ENCODE measurements around the gene VSTM2L.
A peak's percentile ranks its signal among the peaks of the same experiment; 100 is the strongest.

The VSTM2L gene

GRCh38 chr20:37892001-37892400 lies 10.9 kb upstream of the VSTM2L start:
- TF ChIP-seq MAX (IDR thresholded peaks at IDR 0.05; ENCODE audit: low read depth, low read length) (no peak), POLR2A (IDR thresholded peaks at IDR 0.05; ENCODE audit: extremely low read depth, insufficient read length) (no peak), MYC (IDR thresholded peaks at IDR 0.05; ENCODE audit: low read depth, low read length) (no peak)
- TF ChIP-seq, protein P1, sequence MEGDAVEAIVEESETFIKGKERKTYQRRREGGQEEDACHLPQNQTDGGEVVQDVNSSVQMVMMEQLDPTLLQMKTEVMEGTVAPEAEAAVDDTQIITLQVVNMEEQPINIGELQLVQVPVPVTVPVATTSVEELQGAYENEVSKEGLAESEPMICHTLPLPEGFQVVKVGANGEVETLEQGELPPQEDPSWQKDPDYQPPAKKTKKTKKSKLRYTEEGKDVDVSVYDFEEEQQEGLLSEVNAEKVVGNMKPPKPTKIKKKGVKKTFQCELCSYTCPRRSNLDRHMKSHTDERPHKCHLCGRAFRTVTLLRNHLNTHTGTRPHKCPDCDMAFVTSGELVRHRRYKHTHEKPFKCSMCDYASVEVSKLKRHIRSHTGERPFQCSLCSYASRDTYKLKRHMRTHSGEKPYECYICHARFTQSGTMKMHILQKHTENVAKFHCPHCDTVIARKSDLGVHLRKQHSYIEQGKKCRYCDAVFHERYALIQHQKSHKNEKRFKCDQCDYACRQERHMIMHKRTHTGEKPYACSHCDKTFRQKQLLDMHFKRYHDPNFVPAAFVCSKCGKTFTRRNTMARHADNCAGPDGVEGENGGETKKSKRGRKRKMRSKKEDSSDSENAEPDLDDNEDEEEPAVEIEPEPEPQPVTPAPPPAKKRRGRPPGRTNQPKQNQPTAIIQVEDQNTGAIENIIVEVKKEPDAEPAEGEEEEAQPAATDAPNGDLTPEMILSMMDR (IDR thresholded peaks at IDR 0.05; ENCODE audit: low read depth, low read length): no peak
- no peak for DNase-seq (ENCODE audit: low read depth)
- no peak overlapping the region for H3K4me3 ChIP-seq (ENCODE audit: low read depth, low read length)

DNA sequence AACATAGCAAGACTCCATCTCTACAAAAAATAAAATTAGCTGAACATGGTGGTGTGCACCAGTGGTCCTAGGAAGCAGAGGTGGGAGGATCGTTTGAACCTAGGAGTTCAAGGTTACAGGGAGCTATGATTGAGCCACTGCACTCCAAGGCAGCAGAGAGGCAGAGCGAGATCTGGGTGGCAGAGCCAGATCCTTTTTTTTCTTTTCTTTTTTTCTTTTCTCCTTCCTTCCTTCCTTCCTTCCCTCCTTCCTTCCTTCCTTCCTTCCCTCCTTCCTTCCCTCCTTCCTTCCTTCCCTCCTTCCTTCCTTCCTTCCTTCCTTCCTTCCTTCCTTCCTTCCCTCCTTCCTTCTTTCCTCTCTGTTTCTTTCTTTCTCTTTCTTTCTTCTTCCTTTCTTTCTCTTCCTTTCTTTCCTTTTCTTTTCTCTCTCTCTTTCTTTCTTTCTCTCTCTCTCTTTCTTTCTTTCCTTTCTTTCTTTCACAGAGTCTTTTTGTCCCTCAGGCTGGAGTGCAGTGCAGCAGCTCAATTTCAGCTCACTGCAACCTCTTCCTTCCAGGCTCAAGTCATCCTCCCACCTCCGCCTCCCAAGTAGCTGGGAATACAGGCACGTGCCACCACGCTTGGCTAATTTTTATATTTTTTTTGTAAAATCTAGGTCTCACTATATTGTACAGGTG lies 9.2 kb upstream of the VSTM2L start:
- H3K4me3 ChIP-seq (ENCODE audit: low read depth, low read length): no peak overlapping the region
- DNase-seq (ENCODE audit: low read depth): no peak
- TF ChIP-seq MYC (IDR thresholded peaks at IDR 0.05; ENCODE audit: low read depth, low read length) (no peak), POLR2A (IDR thresholded peaks at IDR 0.05; ENCODE audit: extremely low read depth, insufficient read length) (no peak), MAX (IDR thresholded peaks at IDR 0.05; ENCODE audit: low read depth, low read length) (no peak)
- TF ChIP-seq, protein P1 (IDR thresholded peaks at IDR 0.05; ENCODE audit: low read depth, low read length): no peak

DNA sequence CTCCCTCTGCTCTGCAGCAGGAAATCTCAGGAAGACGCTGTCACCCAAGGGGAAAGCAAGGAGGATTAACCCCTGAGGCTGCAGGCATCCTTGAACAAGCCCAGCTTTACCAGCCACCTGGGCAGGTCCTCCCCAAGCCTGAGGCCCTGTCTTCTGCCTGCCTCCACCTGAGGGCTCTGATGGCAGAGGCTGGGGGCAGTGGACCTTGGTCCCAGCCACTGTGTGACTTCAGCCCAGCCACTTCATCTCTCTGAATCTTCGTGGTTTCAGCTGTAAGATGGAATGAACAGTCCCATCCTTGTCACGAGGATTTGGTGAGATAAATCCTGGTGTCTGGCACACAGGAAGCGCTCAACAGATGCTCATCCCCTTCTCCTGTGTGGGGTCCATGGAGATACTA lies 8.5 kb upstream of the VSTM2L start:
- DNase-seq (ENCODE audit: low read depth): no peak
- TF ChIP-seq MAX (IDR thresholded peaks at IDR 0.05; ENCODE audit: low read depth, low read length) (no peak), POLR2A (IDR thresholded peaks at IDR 0.05; ENCODE audit: extremely low read depth, insufficient read length) (no peak), MYC (IDR thresholded peaks at IDR 0.05; ENCODE audit: low read depth, low read length) (no peak)
- TF ChIP-seq, protein P1 (IDR thresholded peaks at IDR 0.05; ENCODE audit: low read depth, low read length): no peak
- no peak overlapping the region for H3K4me3 ChIP-seq (ENCODE audit: low read depth, low read length)

DNA sequence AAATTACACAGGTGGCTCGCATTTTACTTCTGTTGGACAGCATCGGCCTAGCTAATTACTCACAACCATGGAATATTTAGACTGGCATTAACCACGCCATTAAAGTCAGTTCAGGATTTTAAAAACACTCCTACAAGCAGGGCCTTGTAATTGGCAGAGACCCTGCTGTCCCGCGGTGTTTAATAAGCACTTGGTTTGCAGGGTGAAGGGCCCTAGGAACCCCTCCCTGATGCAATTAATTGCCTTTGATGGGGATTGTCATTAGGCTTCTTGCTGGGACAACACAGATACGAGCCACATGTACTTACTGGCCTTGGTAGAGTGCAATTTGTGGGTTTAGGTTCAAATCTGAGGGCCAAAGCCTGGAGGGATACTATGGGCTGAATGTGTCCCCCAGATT lies 7.8 kb upstream of the VSTM2L start:
- DNase-seq (ENCODE audit: low read depth): no peak
- no peak overlapping the region for H3K4me3 ChIP-seq (ENCODE audit: low read depth, low read length)
- TF ChIP-seq, protein P1 (IDR thresholded peaks at IDR 0.05; ENCODE audit: low read depth, low read length): no peak
- TF ChIP-seq MYC (IDR thresholded peaks at IDR 0.05; ENCODE audit: low read depth, low read length) (no peak), POLR2A (IDR thresholded peaks at IDR 0.05; ENCODE audit: extremely low read depth, insufficient read length) (no peak), MAX (IDR thresholded peaks at IDR 0.05; ENCODE audit: low read depth, low read length) (no peak)

GRCh38 chr20:37896932-37897548 lies 5.9 kb upstream of the VSTM2L start:
- DNase-seq (ENCODE audit: low read depth): peak; percentile 26
- H3K4me3 ChIP-seq (ENCODE audit: low read depth, low read length): no peak overlapping the region
- TF ChIP-seq, protein P1 (IDR thresholded peaks at IDR 0.05; ENCODE audit: low read depth, low read length): peak; percentile 32
- no peak for TF ChIP-seq MAX (IDR thresholded peaks at IDR 0.05; ENCODE audit: low read depth, low read length)
- no peak for TF ChIP-seq POLR2A (IDR thresholded peaks at IDR 0.05; ENCODE audit: extremely low read depth, insufficient read length)
- TF ChIP-seq MYC (IDR thresholded peaks at IDR 0.05; ENCODE audit: low read depth, low read length): no peak
